MM.1S (cell line): ENCODE measurements around the gene RIPOR1.

Experiments
- DNase-seq: peaks from one replicate; pipeline ENCODE4 v3.0.0-alpha.2; 2015
- H2AFZ ChIP-seq: fragments of 300-600 bp; sonication (generic); 2 replicates; pipeline ENCODE4 v1.6.0; 2016; ENCODE audit warnings: antibody characterized with exemption, low read length
- H3F3A ChIP-seq: fragments of 300-600 bp; sonication (generic); 2 replicates; pipeline ENCODE4 v1.6.1; 2016; ENCODE audit warnings: mild to moderate bottlenecking, antibody characterized with exemption, low read length, moderate library complexity, mixed read lengths; ENCODE audit not compliant: insufficient read depth
- H3K27ac ChIP-seq: fragments of 300-600 bp; sonication (generic); 2 replicates; pipeline ENCODE4 v1.5.1; 2016; ENCODE audit warnings: mild to moderate bottlenecking, low read length
- H3K27me3 ChIP-seq: fragments of 300-600 bp; sonication (generic); replicated peaks from 2 replicates; pipeline ENCODE4 v1.6.0; 2016; ENCODE audit warnings: low read length; ENCODE audit not compliant: insufficient read depth
- H3K36me3 ChIP-seq: fragments of 300-600 bp; sonication (generic); replicated peaks from 2 replicates; pipeline ENCODE4 v1.6.1; 2016; ENCODE audit warnings: mild to moderate bottlenecking, low read length, mixed read lengths; ENCODE audit not compliant: insufficient read depth
- H3K4me1 ChIP-seq: fragments of 300-600 bp; sonication (generic); 2 replicates; pipeline ENCODE4 v1.6.1; 2016; ENCODE audit warnings: low read length, mixed read lengths
- H3K4me2 ChIP-seq: fragments of 300-600 bp; sonication (generic); 2 replicates; pipeline ENCODE4 v1.6.0; 2016; ENCODE audit warnings: low read depth, low read length
- H3K4me3 ChIP-seq: fragments of 300-600 bp; sonication (generic); 2 replicates; pipeline ENCODE4 v1.5.1; 2016; ENCODE audit warnings: low read length, mixed read lengths
- H3K79me2 ChIP-seq: fragments of 300-600 bp; sonication (generic); 2 replicates; pipeline ENCODE4 v1.6.1; 2016; ENCODE audit warnings: mixed run types, low read length, mixed read lengths
- H3K9ac ChIP-seq: fragments of 300-600 bp; sonication (generic); 2 replicates; pipeline ENCODE4 v1.6.1; 2016; ENCODE audit warnings: low read length, mixed read lengths
- H3K9me2 ChIP-seq: fragments of 300-600 bp; sonication (generic); replicated peaks from 2 replicates; pipeline ENCODE4 v1.6.1; 2016; ENCODE audit warnings: mild to moderate bottlenecking, low read length, mixed read lengths; ENCODE audit not compliant: insufficient read depth
- H3K9me3 ChIP-seq: fragments of 300-600 bp; sonication (generic); replicated peaks from 2 replicates; pipeline ENCODE4 v1.6.1; 2016; ENCODE audit warnings: mild to moderate bottlenecking, low read length, mixed read lengths; ENCODE audit not compliant: insufficient read depth
- H4K20me1 ChIP-seq: fragments of 300-600 bp; sonication (generic); 2 replicates; pipeline ENCODE4 v1.6.1; 2016; ENCODE audit warnings: mild to moderate bottlenecking, low read length, moderate library complexity, mixed read lengths; ENCODE audit not compliant: insufficient read depth
- EZH2 ChIP-seq: fragments of 300-600 bp; sonication (generic); optimal IDR thresholded peaks from 2 replicates; pipeline ENCODE3; 2017; ENCODE audit warnings: low read depth, mild to moderate bottlenecking, antibody characterized with exemption, low read length, mixed read lengths
- EZH2phosphoT487 ChIP-seq: fragments of 300-600 bp; sonication (generic); IDR thresholded peaks from 2 replicates; pipeline ENCODE4 v1.6.1; 2018; ENCODE audit warnings: antibody characterized with exemption, low read length
- TF ChIP-seq, protein P1 (sequence below): fragments of 300-600 bp; sonication (generic); IDR thresholded peaks from 2 replicates; pipeline ENCODE4 v1.5.1; 2016; ENCODE audit warnings: antibody characterized with exemption, low read length, mixed read lengths

RIPOR1 gene

DNA sequence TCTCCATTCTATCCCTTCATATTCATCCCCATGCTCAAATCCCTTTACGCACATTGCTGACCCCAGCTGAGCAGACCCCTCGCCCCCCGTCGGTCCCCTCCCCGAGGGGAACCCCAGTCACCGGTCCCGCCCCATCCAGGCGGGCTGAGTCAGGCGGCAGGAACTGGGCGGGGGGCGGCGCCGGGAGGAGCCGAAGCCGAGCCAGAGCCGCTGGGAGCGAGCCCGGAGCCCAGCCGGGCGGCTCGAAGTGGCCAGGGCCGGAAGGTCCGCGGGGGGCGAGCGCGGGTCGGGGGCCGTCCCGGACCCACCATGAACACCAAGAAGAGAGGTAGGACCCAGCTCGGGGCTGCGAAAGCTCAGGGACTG lies 8.6 kb downstream of the RIPOR1 start:
- TF ChIP-seq, protein P1, sequence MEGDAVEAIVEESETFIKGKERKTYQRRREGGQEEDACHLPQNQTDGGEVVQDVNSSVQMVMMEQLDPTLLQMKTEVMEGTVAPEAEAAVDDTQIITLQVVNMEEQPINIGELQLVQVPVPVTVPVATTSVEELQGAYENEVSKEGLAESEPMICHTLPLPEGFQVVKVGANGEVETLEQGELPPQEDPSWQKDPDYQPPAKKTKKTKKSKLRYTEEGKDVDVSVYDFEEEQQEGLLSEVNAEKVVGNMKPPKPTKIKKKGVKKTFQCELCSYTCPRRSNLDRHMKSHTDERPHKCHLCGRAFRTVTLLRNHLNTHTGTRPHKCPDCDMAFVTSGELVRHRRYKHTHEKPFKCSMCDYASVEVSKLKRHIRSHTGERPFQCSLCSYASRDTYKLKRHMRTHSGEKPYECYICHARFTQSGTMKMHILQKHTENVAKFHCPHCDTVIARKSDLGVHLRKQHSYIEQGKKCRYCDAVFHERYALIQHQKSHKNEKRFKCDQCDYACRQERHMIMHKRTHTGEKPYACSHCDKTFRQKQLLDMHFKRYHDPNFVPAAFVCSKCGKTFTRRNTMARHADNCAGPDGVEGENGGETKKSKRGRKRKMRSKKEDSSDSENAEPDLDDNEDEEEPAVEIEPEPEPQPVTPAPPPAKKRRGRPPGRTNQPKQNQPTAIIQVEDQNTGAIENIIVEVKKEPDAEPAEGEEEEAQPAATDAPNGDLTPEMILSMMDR = no peak
- no peak for TF ChIP-seq EZH2
- no peak for TF ChIP-seq EZH2phosphoT487
- H3K79me2 ChIP-seq = peaks cover 27% of the 10 kb centered on the region
- no peak overlapping the region for H3K27ac ChIP-seq
- no peaks in the 10 kb centered on the region for H3K36me3 ChIP-seq
- no peaks in the 10 kb centered on the region for H3K9me3 ChIP-seq
- H3K27me3 ChIP-seq = no peaks in the 10 kb centered on the region
- H3F3A ChIP-seq = peaks cover 14% of the 10 kb centered on the region; the same call in 1 of the 2 replicates
- H3K4me3 ChIP-seq = peak overlapping the region; percentile 68
- no peaks in the 10 kb centered on the region for H4K20me1 ChIP-seq
- peak overlapping the region; percentile 95 for H3K4me2 ChIP-seq
- no peaks in the 10 kb centered on the region for H3K9me2 ChIP-seq
- peaks cover 4% of the 10 kb centered on the region for H3K4me1 ChIP-seq
- no peak overlapping the region for H2AFZ ChIP-seq
- peak overlapping the region; percentile 58; the same call in 1 of the 2 replicates for H3K9ac ChIP-seq
- DNase-seq = no peak

DNA sequence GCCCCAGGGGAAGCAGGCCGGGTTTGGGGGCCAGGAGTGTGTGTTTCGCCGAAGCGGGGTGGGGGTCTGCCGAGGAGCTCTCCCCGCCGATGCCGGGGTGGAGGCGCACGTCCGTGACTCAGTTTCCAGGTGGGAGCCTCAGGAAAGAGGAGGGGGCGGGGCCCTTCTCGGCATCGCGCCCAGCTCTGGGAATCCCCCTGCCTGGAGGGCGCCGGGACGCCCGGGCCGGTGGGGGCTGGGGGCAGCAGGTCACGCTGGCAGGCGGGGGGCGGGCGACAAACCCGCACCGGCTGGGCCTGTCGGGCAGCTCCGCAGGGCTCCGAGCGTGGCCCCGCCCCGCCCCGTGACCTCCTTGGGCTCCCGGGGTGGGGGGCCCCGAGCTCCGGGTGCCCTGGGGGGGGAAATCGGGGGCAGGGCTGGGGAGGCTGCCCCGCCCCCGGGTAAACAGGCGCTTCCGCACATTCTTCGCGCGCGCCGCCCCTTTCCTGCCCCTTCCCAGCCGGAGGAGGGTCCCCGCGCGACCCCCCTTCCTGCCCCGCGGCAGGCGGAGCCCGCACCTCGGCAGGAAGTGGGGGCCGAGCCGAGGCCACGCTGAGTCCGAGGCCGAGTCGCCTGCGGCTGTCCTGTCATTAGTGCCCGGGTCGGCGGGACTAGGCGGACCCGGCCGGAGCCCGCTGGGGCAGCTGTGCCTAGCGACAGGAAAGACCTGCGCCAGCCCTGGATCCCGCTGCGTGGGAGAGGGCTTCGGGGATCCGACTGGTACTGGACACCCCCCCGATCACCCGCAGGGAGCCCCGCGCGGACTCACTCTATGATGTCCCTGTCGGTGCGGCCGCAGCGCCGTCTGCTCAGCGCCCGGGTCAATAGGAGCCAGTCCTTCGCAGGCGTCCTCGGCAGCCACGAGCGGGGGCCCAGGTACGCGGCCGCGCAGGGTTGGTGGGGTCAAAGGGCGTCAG lies 9.3 kb downstream of the RIPOR1 start:
- Histone ChIP-seq H3F3A (peaks cover 14% of the 10 kb centered on the region; the same call in 1 of the 2 replicates), H3K9me3 (no peaks in the 10 kb centered on the region), H3K4me2 (peak overlapping the region; percentile 95), H2AFZ (no peak overlapping the region), H3K4me1 (peaks cover 11% of the 10 kb centered on the region), H3K79me2 (peaks cover 21% of the 10 kb centered on the region; the same call in 1 of the 2 replicates), H3K4me3 (peak overlapping the region; percentile 68), H4K20me1 (no peaks in the 10 kb centered on the region), H3K27ac (no peak overlapping the region), H3K9me2 (no peaks in the 10 kb centered on the region), H3K36me3 (no peaks in the 10 kb centered on the region), H3K9ac (peak overlapping the region; percentile 58; the same call in 1 of the 2 replicates), H3K27me3 (no peaks in the 10 kb centered on the region)
- DNase-seq = peak; percentile 36
- TF ChIP-seq, protein P1 = no peak
- no peak for TF ChIP-seq EZH2phosphoT487
- no peak for TF ChIP-seq EZH2

DNA sequence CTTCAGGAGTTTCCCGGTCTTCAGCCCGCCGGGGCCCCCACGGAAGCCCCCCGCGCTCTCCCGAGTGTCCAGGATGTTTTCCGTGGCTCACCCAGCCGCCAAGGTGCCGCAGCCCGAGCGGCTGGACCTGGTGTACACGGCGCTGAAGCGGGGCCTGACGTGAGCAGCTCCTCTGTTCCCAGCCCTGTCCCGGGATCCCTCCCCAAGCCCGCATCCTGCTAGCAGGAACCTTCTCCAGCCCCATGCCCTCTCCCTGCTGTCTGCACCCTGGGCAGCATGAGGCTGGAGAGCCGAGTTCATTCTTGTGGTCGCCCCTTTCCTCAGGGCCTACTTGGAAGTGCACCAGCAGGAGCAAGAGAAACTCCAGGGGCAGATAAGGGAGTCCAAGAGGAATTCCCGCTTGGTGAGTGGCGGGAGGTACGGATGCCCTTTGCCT lies 10.1 kb downstream of the RIPOR1 start:
- H3K4me1 ChIP-seq = peaks cover 18% of the 10 kb centered on the region
- no peaks in the 10 kb centered on the region for H3K36me3 ChIP-seq
- peaks cover 16% of the 10 kb centered on the region; the same call in 1 of the 2 replicates for H3K79me2 ChIP-seq
- peaks cover 15% of the 10 kb centered on the region; the same call in 1 of the 2 replicates for H3F3A ChIP-seq
- no peak overlapping the region for H3K4me3 ChIP-seq
- TF ChIP-seq, protein P1 = no peak
- no peak for TF ChIP-seq EZH2phosphoT487
- no peak for TF ChIP-seq EZH2
- no peak overlapping the region for H3K27ac ChIP-seq
- H3K9ac ChIP-seq = no peak overlapping the region
- no peaks in the 10 kb centered on the region for H3K9me2 ChIP-seq
- no peaks in the 10 kb centered on the region for H3K27me3 ChIP-seq
- no peak overlapping the region for H2AFZ ChIP-seq
- no peak for DNase-seq
- H4K20me1 ChIP-seq = no peaks in the 10 kb centered on the region
- no peak overlapping the region for H3K4me2 ChIP-seq
- no peaks in the 10 kb centered on the region for H3K9me3 ChIP-seq
